Measurements from ENCODE around the gene BTD. TPM values are rescaled to one million over a fixed set of nuclear protein-coding genes. Genes with fewer than 3 reads are reported as not detected.

BTD gene
- total RNA-seq, 1 donor from 2014 or later = 11.7 TPM

GRCh38 chr3:15638891-15639262 is 37.3 kb downstream of the BTD start:
- no peaks in the 10 kb centered on the region for H3K4me1 ChIP-seq
- Mint-ChIP-seq H3K4me3 (no peak overlapping the region), H3K27ac (no peak overlapping the region), H3K9me3 (no peaks in the 10 kb centered on the region), H3K4me1 (peaks cover 15% of the 10 kb centered on the region), H3K27me3 (ENCODE audit: insufficient read depth, low read depth) (peaks cover 2% of the 10 kb centered on the region), H3K36me3 (peaks cover 4% of the 10 kb centered on the region)
- no peaks in the 10 kb centered on the region for H3K27me3 ChIP-seq
- H3K9me3 ChIP-seq (ENCODE audit: low read depth) = no peaks in the 10 kb centered on the region
- H3K4me3 ChIP-seq = no peak overlapping the region
- no peak overlapping the region for H3K27ac ChIP-seq
- no peak for DNase-seq (ENCODE audit: low spot score)
- H4K20me1 ChIP-seq (ENCODE audit: low read depth) = no peaks in the 10 kb centered on the region
- TF ChIP-seq EZH2phosphoT487 (IDR thresholded peaks at IDR 0.05) (no peak), CTCF (IDR thresholded peaks at IDR 0.05) (no peak), EZH2 (IDR thresholded peaks at IDR 0.05) (no peak)
- H3K9ac ChIP-seq = no peak overlapping the region
- no peaks in the 10 kb centered on the region for H3F3A ChIP-seq (ENCODE audit: low read depth)
- no peak overlapping the region for H3K4me2 ChIP-seq
- no peak overlapping the region for H2AFZ ChIP-seq (replicated peaks)
- H3K36me3 ChIP-seq = no peaks in the 10 kb centered on the region
- H3K79me2 ChIP-seq (ENCODE audit: low read depth) = no peaks in the 10 kb centered on the region

DNA sequence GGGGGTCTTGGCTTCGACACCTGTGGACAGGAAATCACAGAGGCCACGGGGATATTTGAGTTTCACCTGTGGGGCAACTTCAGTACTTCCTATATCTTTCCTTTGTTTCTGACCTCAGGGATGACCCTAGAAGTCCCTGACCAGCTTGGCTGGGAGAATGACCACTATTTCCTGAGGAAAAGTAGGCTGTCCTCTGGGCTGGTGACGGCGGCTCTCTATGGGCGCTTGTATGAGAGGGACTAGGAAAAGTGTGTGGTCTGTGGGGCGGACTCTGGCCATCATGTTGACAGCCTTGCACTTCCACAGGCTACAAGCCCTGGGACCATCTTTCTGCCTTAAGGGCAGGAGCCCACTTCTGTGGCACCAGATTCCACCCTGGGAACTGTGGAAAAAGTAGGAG is 43.7 kb downstream of the BTD start:
- Histone ChIP-seq H3F3A (ENCODE audit: low read depth) (no peaks in the 10 kb centered on the region), H3K4me3 (no peak overlapping the region), H4K20me1 (ENCODE audit: low read depth) (no peaks in the 10 kb centered on the region), H2AFZ (replicated peaks) (no peak overlapping the region), H3K4me2 (no peak overlapping the region), H3K36me3 (no peaks in the 10 kb centered on the region), H3K4me1 (no peaks in the 10 kb centered on the region), H3K9me3 (ENCODE audit: low read depth) (no peaks in the 10 kb centered on the region), H3K27ac (no peak overlapping the region), H3K9ac (no peak overlapping the region), H3K79me2 (ENCODE audit: low read depth) (no peaks in the 10 kb centered on the region), H3K27me3 (no peaks in the 10 kb centered on the region)
- Mint-ChIP-seq H3K27me3 (ENCODE audit: insufficient read depth, low read depth) (peaks cover 2% of the 10 kb centered on the region), H3K4me1 (peaks cover 14% of the 10 kb centered on the region), H3K4me3 (no peak overlapping the region), H3K9me3 (no peaks in the 10 kb centered on the region), H3K36me3 (peaks cover 2% of the 10 kb centered on the region), H3K27ac (no peak overlapping the region)
- TF ChIP-seq EZH2phosphoT487 (IDR thresholded peaks at IDR 0.05) (no peak), EZH2 (IDR thresholded peaks at IDR 0.05) (no peak), CTCF (IDR thresholded peaks at IDR 0.05) (no peak)
- no peak for DNase-seq (ENCODE audit: low spot score)

DNA sequence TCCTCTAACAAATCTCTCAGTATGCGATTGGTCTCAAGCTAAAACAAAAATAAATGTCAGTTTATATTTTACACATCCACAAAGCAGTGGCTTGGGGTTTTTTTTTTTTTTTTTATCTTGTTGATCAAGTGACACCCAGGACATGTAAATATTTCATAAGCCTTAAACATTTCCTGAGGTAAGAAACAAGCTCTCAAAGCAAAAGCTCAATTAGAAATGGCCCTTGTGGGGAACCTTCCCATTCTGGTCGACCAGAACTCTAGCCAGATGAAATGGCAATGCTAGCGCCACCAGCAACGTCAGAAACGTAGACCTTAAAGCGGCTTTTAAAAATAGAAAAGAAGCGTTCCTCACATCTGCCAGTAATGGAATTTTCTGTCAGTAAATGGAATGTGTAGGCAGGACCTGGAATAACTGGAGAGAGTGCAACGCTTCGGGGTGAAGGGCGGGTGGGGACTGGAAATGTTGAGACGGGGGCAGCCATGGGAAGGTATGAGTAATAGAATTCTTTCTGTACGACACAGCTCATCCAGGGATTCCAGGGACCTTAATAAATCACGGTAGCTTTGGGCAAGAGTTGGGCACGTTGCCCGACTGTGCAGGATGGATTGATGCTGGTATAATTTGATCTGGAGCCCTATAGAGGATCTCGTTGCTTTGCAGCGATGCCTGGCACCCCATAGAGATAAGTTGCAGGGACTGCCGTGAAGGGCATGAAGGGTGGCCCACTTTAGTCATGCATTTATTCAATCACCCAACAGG is 44.4 kb downstream of the BTD start:
- H3K9me3 ChIP-seq (ENCODE audit: low read depth) = no peaks in the 10 kb centered on the region
- peak overlapping the region; percentile 37 for H3K27ac Mint-ChIP-seq
- H3K9ac ChIP-seq = no peak overlapping the region
- H2AFZ ChIP-seq (replicated peaks) = no peak overlapping the region
- H3K79me2 ChIP-seq (ENCODE audit: low read depth) = no peaks in the 10 kb centered on the region
- peaks cover 2% of the 10 kb centered on the region for H3K36me3 Mint-ChIP-seq
- H3K9me3 Mint-ChIP-seq = no peaks in the 10 kb centered on the region
- H3K27me3 ChIP-seq = no peaks in the 10 kb centered on the region
- TF ChIP-seq EZH2 (IDR thresholded peaks at IDR 0.05) (no peak), EZH2phosphoT487 (IDR thresholded peaks at IDR 0.05) (no peak), CTCF (IDR thresholded peaks at IDR 0.05) (no peak)
- no peaks in the 10 kb centered on the region for H4K20me1 ChIP-seq (ENCODE audit: low read depth)
- H3K27me3 Mint-ChIP-seq (ENCODE audit: insufficient read depth, low read depth) = peaks cover 2% of the 10 kb centered on the region
- H3K4me2 ChIP-seq = no peak overlapping the region
- peaks cover 17% of the 10 kb centered on the region for H3K4me1 Mint-ChIP-seq
- no peak overlapping the region for H3K4me3 Mint-ChIP-seq
- H3K27ac ChIP-seq = no peak overlapping the region
- DNase-seq (ENCODE audit: low spot score) = no peak
- no peak overlapping the region for H3K4me3 ChIP-seq
- H3K4me1 ChIP-seq = no peaks in the 10 kb centered on the region
- H3K36me3 ChIP-seq = no peaks in the 10 kb centered on the region
- H3F3A ChIP-seq (ENCODE audit: low read depth) = no peaks in the 10 kb centered on the region

Data from neural progenitor cell (in vitro differentiated cells).